Erythroblast (primary cell): ENCODE results near the gene CACNG7.

Experiments
- GATA1 ChIP-seq: IDR thresholded peaks from 2 replicates; pipeline ENCODE4 v1.6.1; 2011; ENCODE audit warnings: low read depth, mild to moderate bottlenecking, control low read depth, low read length, moderate library complexity
- POLR2A ChIP-seq: IDR thresholded peaks from 2 replicates; pipeline ENCODE4 v1.6.1; 2011; ENCODE audit warnings: mild to moderate bottlenecking, low read length

DNA sequence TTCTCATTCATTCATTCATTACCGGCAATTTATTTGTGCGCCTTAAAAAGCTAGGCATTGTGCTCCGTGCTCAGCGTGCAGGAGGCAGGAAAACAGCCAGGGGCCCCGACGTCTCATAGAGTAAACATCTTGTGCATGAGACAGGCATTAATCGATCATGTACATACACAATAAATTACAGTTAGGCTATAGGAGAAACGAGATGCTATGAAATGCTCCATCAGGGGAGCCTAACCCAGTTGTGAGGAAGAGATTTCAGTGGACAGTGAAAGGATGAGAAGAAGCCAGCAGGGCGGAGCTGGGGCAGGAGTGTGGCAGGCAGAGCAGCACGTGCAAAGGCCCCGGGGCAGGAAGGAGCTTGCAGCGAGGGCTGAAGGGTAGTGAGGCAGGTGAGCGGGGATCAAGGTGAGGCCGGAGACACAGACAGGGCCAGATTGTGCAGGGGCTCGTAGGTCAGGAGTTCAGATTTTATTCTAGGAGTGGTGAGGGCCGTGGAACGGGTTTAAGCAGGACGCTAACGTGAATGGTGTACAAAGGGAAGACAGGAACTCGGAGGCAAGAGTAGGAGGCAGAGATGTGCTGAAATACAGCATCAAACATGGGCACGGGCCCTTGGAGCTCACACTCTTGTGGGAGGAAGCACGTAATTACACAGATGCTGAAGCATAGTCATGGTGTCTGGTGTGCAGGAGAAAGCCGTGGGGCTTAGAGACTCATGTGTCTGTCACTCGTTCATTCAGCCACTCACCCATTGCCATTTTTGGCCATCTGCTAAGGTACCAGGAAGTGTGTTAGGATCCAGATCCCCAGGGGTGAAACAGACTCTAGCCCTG, 74.6 kb downstream of the CACNG7 start:
- TF ChIP-seq POLR2A (no peak), GATA1 (no peak)
